NCI-H2107 treated with DMSO at 0.1 percent for 48 hours (cell line): ENCODE data around the gene ATF6.
A peak's percentile ranks its signal among the peaks of the same experiment; 100 is the strongest.
"Not testable (repeated sequence)": the region's sequence is repeated elsewhere in the genome, so short reads cannot be mapped to it uniquely, and the experiment has no call there.

ENCODE experiments used
- DNase-seq: peaks from one replicate; lab custom pipeline; 2025; ENCODE audit not compliant: unreplicated experiment; lab: John Stamatoyannopoulos, UW

Gene ATF6

GRCh38 chr1:161733526-161733925 lies 32.6 kb upstream of the ATF6 start:
- no peak for DNase-seq

GRCh38 chr1:161735837-161736236 lies 30.3 kb upstream of the ATF6 start:
- no peak for DNase-seq

GRCh38 chr1:161736335-161736969 lies 29.7 kb upstream of the ATF6 start:
- no peak for DNase-seq

GRCh38 chr1:161737625-161738024 lies 28.5 kb upstream of the ATF6 start:
- peak; percentile 80 for DNase-seq

GRCh38 chr1:161738627-161739287 lies 27.4 kb upstream of the ATF6 start:
- DNase-seq: peak; percentile 9

- DNase-seq: no peak
These were observed 26.1 kb upstream of the ATF6 start for GRCh38 chr1:161739865-161740566.

- DNase-seq: no peak
These were observed 25.2 kb upstream of the ATF6 start for GRCh38 chr1:161740921-161741320.

GRCh38 chr1:161743231-161743630 lies 22.9 kb upstream of the ATF6 start:
- DNase-seq: no peak

GRCh38 chr1:161747801-161748200 lies 18.3 kb upstream of the ATF6 start:
- DNase-seq: no peak

- DNase-seq: peak; percentile 92
These were observed 16.4 kb upstream of the ATF6 start, which contains the start of gene DUSP12 for GRCh38 chr1:161749509-161750407. DUSP12 (plus strand) TSS chr1:161749786; CDS start chr1:161749802, 16 bp downstream.

GRCh38 chr1:161763522-161764098 lies 2.5 kb upstream of the ATF6 start:
- peak; percentile 13 for DNase-seq

- DNase-seq: no peak
These were observed 2.3 kb downstream of the ATF6 start for GRCh38 chr1:161768461-161768860.

- DNase-seq: no peak
These were observed 3.0 kb downstream of the ATF6 start for GRCh38 chr1:161768986-161769672.

- not testable (repeated sequence) for DNase-seq
These were observed 3.5 kb downstream of the ATF6 start for GRCh38 chr1:161769673-161770045.

GRCh38 chr1:161770250-161770649 lies 4.1 kb downstream of the ATF6 start:
- DNase-seq: no peak

GRCh38 chr1:161771161-161771560 lies 5.0 kb downstream of the ATF6 start:
- DNase-seq: no peak

GRCh38 chr1:161771973-161772372 lies 5.9 kb downstream of the ATF6 start:
- DNase-seq: no peak

- no peak for DNase-seq
These were observed 6.3 kb downstream of the ATF6 start for GRCh38 chr1:161772397-161772796.

- DNase-seq: no peak
These were observed 7.7 kb downstream of the ATF6 start for GRCh38 chr1:161773791-161774190.

GRCh38 chr1:161777261-161777660 lies 11.1 kb downstream of the ATF6 start:
- DNase-seq: no peak
